ENCODE results near the gene ZNF705A.
"Not testable (repeated sequence)": the region's sequence is repeated elsewhere in the genome, so short reads cannot be mapped to it uniquely, and the experiment has no call there.

ZNF705A gene

DNA sequence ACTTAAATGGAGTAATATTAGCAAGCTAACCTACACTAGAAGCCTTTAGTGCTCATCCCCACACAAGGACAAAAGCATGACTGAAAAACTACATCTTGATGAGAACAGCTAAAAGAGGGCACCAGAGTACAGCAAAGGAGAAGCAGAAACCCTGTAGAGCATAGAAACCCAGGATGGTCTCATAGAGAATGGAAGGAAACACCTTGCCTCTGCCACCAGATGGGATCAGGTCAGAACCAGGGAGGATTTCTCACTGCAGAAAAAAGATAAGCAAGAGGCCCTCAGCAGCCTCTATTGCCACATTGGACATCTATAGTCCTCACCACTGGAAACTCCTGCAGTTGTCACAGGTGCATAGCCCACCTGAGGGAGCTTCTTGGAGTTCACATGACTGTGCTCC lies 13.6 kb upstream of the ZNF705A start:
- TF ChIP-seq, protein P1, sequence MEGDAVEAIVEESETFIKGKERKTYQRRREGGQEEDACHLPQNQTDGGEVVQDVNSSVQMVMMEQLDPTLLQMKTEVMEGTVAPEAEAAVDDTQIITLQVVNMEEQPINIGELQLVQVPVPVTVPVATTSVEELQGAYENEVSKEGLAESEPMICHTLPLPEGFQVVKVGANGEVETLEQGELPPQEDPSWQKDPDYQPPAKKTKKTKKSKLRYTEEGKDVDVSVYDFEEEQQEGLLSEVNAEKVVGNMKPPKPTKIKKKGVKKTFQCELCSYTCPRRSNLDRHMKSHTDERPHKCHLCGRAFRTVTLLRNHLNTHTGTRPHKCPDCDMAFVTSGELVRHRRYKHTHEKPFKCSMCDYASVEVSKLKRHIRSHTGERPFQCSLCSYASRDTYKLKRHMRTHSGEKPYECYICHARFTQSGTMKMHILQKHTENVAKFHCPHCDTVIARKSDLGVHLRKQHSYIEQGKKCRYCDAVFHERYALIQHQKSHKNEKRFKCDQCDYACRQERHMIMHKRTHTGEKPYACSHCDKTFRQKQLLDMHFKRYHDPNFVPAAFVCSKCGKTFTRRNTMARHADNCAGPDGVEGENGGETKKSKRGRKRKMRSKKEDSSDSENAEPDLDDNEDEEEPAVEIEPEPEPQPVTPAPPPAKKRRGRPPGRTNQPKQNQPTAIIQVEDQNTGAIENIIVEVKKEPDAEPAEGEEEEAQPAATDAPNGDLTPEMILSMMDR (IDR thresholded peaks at IDR 0.05; ENCODE audit: borderline replicate concordance, control extremely low read depth, extremely low read depth, insufficient read depth, missing control alignments), result no peak
- in situ Hi-C loops (cut with MboI; ENCODE audit: low sequenced_read_pairs, unreplicated experiment), result no loop called here
- no peak for DNase-seq (ENCODE audit: low spot score)

DNA sequence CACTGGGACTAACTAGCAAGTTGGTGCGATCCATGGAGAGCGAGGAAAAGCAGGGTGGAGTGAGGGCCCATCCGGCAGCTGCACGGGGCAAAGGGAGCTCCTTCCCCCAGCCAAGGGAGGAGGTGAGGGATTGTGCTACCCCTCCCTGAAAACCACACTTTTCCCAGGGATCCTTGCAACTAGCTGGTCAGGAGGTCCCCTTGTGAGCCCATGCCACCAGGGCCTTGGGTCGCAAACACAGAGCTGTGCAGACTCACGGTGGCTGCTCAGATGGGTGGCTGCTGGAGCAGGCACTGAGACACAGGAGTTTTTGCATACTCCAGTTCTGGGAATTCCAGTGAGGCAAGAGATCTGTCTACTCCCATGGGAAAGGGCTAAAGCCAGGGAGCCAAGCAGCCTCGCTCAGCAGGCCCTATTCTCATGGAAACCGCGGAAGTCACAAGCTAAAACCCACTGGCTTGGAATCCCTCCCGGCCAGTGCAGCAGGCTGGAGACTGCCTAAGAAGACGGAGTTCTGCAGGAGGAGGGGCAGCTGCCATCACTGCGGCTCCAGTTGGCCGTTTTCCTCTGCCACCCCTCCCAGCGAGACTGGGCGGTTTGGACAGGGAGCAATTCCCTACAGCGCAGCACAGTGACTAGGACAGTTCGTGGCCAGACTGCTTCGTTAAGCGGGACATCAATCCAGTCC lies 10.9 kb upstream of the ZNF705A start:
- in situ Hi-C loops (cut with MboI; ENCODE audit: low sequenced_read_pairs, unreplicated experiment), result no loop called here
- DNase-seq (ENCODE audit: low spot score), result no peak

DNA sequence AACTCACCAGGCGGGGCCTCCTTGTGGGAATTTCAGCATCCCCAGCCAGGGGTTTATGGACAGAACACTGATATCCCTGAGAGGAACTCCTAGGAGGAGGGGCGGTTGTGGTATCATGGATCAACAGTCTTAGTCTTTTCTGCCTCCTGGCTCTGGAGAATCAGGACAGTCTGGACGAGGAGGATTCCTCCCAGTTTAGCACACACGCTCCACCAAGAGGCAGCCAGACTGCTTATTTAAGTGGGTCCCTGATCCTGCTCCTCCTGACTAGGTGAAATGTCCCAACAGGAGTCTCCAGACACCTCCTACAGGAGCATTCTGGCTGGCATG lies 10.4 kb upstream of the ZNF705A start:
- in situ Hi-C loops (cut with MboI; ENCODE audit: low sequenced_read_pairs, unreplicated experiment), result no loop called here
- TF ChIP-seq, protein P1 (IDR thresholded peaks at IDR 0.05; ENCODE audit: borderline replicate concordance, control extremely low read depth, extremely low read depth, insufficient read depth, missing control alignments), result no peak
- no peak for DNase-seq (ENCODE audit: low spot score)

More for the DNA sequence above, 10.9 kb upstream of the ZNF705A start:
- TF ChIP-seq, protein P1 (IDR thresholded peaks at IDR 0.05; ENCODE audit: borderline replicate concordance, control extremely low read depth, extremely low read depth, insufficient read depth, missing control alignments), result no peak

DNA sequence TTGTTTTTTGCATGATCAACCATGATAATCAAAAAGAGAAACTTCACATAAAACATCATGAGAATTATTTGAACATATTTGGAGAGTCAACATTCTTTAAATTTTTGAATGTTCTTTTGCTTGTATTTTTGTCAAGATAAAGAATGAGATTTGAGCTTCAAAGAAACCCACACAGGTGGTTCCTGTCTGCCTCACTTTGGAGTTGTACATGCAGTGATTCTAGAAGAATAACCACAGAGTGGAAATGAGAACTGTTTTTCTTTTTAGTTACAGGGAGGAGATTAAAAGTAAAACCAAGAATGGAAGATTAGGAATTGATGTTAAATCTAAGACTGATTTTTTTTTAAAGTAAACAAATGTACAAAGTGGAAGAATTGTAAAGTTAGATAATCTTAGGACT lies 2.3 kb upstream of the ZNF705A start:
- DNase-seq (ENCODE audit: low spot score), result no peak
- TF ChIP-seq, protein P1 (IDR thresholded peaks at IDR 0.05; ENCODE audit: borderline replicate concordance, control extremely low read depth, extremely low read depth, insufficient read depth, missing control alignments), result no peak
- in situ Hi-C loops (cut with MboI; ENCODE audit: low sequenced_read_pairs, unreplicated experiment), result no loop called here

DNA sequence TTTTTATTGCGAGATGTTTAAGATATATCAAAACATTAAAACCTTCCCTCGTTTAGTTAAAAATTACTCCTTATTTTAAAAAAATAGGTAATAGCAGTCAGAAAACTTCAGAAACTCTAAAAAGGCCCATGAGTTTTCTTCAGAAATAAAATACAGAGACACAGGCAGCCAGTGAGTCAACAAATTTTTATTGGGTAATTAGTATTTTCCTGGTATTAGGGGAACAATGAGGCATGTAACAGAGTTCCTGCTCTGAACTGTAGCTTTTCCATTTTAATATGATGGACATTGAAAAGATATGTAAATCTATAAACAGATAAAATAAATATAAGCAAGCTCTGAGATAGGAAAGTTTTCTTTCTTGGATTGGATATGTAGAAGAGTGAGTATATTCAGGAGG lies 399 bp upstream of the ZNF705A start:
- TF ChIP-seq, protein P1 (IDR thresholded peaks at IDR 0.05; ENCODE audit: borderline replicate concordance, control extremely low read depth, extremely low read depth, insufficient read depth, missing control alignments), result no peak
- in situ Hi-C loops (cut with MboI; ENCODE audit: low sequenced_read_pairs, unreplicated experiment), result no loop called here
- no peak for DNase-seq (ENCODE audit: low spot score)

DNA sequence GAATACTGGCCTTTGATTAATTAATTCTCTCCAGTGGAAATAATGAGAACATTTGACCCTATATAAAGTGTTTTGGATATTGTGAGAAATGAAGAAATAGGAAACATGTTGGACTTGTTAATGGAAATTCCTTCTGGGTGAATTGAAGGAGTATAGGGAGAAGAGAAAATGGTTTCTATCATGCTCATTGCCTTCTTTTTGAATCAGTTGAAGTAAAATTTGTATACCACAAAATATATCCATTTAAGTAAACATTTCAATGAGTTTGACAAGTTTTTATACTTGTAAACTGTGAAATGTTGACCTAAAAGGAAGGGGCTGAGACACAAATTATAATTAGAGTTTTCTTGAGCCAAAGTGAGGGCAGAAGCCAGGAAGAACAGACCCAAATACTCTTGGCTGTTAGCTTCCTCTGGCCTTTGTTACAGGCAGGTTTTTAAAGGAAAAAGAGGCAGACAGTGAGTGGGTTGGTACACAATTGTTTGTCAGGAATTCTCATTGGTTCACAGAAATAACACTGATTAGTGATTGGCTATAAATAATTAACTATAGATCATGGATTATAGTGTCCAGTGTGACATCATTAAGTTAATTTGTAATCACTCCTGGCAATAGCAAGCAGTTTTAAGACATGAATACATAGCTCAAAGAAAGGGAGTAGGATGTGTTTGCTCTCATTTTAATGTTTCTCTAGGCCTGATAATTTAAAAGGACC lies 826 bp downstream of the ZNF705A start:
- in situ Hi-C loops (cut with MboI; ENCODE audit: low sequenced_read_pairs, unreplicated experiment), result no loop called here
- TF ChIP-seq, protein P1 (IDR thresholded peaks at IDR 0.05; ENCODE audit: borderline replicate concordance, control extremely low read depth, extremely low read depth, insufficient read depth, missing control alignments), result no peak
- no peak for DNase-seq (ENCODE audit: low spot score)

DNA sequence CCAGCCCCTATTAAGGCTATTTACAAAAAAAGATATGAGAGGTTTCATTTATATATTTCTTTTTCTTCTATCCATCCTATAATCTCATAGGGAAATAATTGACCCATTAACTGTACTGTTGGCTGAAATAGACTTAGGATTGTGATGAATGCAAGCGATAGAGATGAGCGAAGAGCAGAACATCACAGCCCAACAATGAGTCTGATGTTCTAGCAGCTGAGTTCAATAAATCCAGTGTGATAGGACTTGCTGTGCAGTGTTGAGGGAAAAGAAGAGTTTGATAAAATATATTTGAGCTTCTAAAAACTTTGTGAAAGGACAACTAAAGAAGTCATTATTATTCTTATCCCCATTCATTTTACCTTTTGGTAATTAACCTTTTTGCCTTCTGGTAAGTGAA lies 16.1 kb downstream of the ZNF705A start:
- DNase-seq (ENCODE audit: low spot score); in situ Hi-C loops (cut with MboI; ENCODE audit: low sequenced_read_pairs, unreplicated experiment): not testable (repeated sequence)
